BLaER1 treated with 17β-estradiol and CSF1 and Interleukin-3, amounts not matched to agents 10 nM and 100 nM (cell line): ENCODE measurements around the gene CIDEB.

Experiments
- H3K27ac ChIP-seq, 11 experiments: shearing (Covaris generic); formaldehyde crosslinking; 2 replicates each; pipeline ENCODE4 v1.8.1; 2022
- H3K27me3 ChIP-seq, 11 experiments: shearing (Covaris generic); formaldehyde crosslinking; 2 replicates each; pipeline ENCODE4 v1.8.1; 2022
- H3K36me3 ChIP-seq, 11 experiments: shearing (Covaris generic); formaldehyde crosslinking; 2 replicates each; pipeline ENCODE4 v1.8.1; 2022
- H3K4me1 ChIP-seq, 10 experiments: shearing (Covaris generic); formaldehyde crosslinking; 2 replicates each; pipeline ENCODE4 v1.8.1; 2022
- H3K4me2 ChIP-seq, 11 experiments: shearing (Covaris generic); formaldehyde crosslinking; 2 replicates each; pipeline ENCODE4 v1.8.1; 2022
- H3K4me3 ChIP-seq, 10 experiments: shearing (Covaris generic); formaldehyde crosslinking; 2 replicates each; pipeline ENCODE4 v1.8.1; 2022
- H3K9ac ChIP-seq, 11 experiments: shearing (Covaris generic); formaldehyde crosslinking; 2 replicates each; pipeline ENCODE4 v1.8.1; 2022
- H3K9me3 ChIP-seq, 11 experiments: shearing (Covaris generic); formaldehyde crosslinking; replicated peaks in 1 of 11; 2 replicates each; pipeline ENCODE4 v1.8.1; 2022
- H4K20me1 ChIP-seq, 11 experiments: shearing (Covaris generic); formaldehyde crosslinking; 2 replicates each; pipeline ENCODE4 v1.8.1; 2022
- Cebpa-rat ChIP-seq, 11 experiments: shearing (Covaris generic); IDR thresholded peaks; 2 replicates each; pipeline ENCODE4 v1.8.1; 2022

Gene CIDEB

DNA sequence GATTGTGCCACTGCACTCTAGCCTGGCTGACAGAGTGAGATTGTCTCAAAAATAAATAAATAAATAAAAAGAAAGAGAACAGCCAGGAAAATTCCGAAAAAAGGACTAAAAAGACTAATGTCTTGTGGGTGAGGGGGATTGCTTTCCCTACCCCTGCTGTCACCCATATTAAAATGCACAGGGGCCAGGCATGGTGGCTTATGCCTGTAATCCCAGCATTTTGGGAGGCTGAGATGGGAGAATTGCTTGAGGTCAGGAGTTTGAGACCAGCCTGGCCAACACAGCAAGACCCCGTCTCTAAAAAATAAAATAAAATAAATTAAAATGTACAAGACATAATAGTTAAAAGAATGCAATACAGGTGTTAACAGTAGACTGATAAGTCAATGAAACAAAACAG is 14.3 kb downstream of the CIDEB start:
- no peak overlapping the region for H3K4me2 ChIP-seq
- no peak for TF ChIP-seq Cebpa-rat (IDR thresholded peaks at IDR 0.05)
- no peak overlapping the region for H3K4me3 ChIP-seq
- peaks cover 29 to 69% (median 56%) of the 10 kb centered on the region in 11 experiments; a peak in 21 of 22 replicates for H3K36me3 ChIP-seq
- H3K27ac ChIP-seq, result no peak overlapping the region
- H3K27me3 ChIP-seq, result no peaks in the 10 kb centered on the region
- no peaks in the 10 kb centered on the region for H4K20me1 ChIP-seq
- no peaks in the 10 kb centered on the region for H3K9me3 ChIP-seq
- no peak overlapping the region; a peak in 2 of 22 replicates for H3K9ac ChIP-seq
- peaks cover 31 to 51% (median 40%) of the 10 kb centered on the region in 10 experiments for H3K4me1 ChIP-seq

DNA sequence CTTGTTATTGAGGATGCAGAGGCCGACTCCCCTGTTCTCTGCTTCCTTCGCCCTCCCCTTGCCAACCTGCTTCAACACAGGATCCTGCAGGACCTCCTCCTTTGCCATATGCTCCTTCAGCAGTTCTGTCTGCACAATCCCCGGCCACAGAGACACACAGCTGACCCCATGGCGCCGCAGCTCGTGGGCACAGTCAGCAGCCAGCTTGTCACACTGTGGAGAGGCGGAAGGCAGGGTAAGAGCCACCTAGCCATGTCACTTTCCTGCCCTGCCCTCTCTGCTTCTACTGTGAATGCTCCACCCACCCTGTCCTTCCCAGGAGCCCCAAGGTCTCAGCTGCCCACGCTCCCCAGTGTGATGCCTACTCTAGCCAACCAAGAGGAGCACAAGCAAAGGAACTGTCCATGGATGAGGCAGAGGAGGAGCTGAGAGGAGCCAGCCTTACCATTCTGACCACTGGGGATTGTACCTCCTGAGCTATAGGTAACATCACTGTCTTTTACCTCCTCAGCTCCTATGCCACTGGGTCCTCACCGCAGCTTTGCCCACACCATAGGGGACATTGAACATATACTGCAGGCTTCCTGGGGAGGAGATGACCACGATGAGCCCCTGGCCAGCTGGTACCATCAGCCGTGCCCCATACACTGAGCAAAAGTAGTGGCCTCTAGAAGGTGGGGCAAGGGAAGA is 15.5 kb downstream of the CIDEB start:
- Histone ChIP-seq H3K4me1 (peaks cover 30 to 50% (median 40%) of the 10 kb centered on the region in 10 experiments), H3K9me3 (no peaks in the 10 kb centered on the region), H3K27me3 (no peaks in the 10 kb centered on the region), H3K9ac (peak overlapping the region in 1 of 11 experiments; percentile 3; a peak in 1 of 22 replicates), H3K4me2 (no peak overlapping the region), H3K4me3 (no peak overlapping the region), H3K36me3 (peaks cover 29 to 69% (median 56%) of the 10 kb centered on the region in 11 experiments; a peak in 21 of 22 replicates), H4K20me1 (no peaks in the 10 kb centered on the region), H3K27ac (no peak overlapping the region)
- TF ChIP-seq Cebpa-rat (IDR thresholded peaks at IDR 0.05), result no peak

DNA sequence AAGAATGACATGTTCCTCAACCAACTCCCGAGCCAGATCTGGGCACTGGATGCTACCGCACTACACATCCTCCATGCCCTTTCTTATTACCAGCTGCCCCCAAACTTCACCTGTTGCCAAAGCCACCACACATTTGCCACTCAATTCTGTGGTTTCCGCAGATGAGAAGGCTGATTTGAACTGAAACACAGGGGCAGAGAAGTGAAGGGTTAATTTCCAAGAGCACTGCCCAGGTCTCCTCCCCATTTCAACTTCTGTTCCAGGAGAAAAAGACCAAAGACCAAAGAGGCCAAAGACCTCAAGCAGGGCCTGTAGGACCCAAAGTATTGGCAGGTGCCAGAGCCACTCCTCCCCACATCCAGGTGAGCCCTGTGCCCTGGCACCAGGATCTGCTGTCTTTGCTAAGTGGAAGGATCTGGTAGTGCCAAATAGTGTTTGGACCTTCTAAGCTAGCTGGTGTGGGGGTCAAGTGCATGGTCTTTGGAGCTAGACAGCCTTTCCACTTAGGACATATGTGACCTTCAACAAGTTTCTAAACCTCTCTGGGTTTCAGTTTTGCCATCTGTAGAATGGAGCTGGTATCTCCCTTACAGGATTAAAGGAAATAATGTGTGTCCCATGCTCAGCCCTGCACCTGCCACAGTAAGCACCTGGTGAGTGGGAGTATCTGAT is 16.2 kb downstream of the CIDEB start:
- Histone ChIP-seq H3K27ac (no peak overlapping the region), H3K4me1 (peaks cover 25 to 43% (median 35%) of the 10 kb centered on the region in 10 experiments), H3K27me3 (no peaks in the 10 kb centered on the region), H3K9ac (peak overlapping the region in 1 of 11 experiments; percentile 3; a peak in 2 of 22 replicates), H3K4me2 (no peak overlapping the region), H4K20me1 (no peaks in the 10 kb centered on the region), H3K4me3 (no peak overlapping the region), H3K36me3 (peaks cover 29 to 69% (median 56%) of the 10 kb centered on the region in 11 experiments; a peak in 21 of 22 replicates), H3K9me3 (no peaks in the 10 kb centered on the region)
- TF ChIP-seq Cebpa-rat (IDR thresholded peaks at IDR 0.05), result no peak

DNA sequence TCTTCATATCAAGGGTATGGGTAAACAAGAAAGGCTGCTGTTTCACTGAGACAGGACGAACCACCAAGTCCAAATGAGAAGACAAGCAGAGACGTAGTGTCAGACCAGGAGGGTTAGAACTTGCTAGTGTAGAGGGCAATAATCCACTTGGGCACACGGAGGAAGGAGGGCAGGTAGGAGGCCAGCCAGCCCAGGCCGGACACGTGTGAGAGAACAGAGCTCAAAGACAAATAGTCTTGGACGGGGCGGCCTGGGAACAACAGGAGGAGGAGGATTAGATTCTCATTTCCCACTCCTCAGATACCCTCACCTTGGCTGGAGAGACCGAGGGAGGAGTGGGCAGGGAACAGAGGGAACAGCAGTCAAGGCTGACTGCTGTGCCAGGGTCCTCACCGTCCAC is 17.0 kb downstream of the CIDEB start:
- H3K4me1 ChIP-seq, result peaks cover 16 to 34% (median 27%) of the 10 kb centered on the region in 10 experiments
- TF ChIP-seq Cebpa-rat (IDR thresholded peaks at IDR 0.05), result no peak
- peaks cover 28 to 62% (median 50%) of the 10 kb centered on the region in 11 experiments; a peak in 21 of 22 replicates for H3K36me3 ChIP-seq

DNA sequence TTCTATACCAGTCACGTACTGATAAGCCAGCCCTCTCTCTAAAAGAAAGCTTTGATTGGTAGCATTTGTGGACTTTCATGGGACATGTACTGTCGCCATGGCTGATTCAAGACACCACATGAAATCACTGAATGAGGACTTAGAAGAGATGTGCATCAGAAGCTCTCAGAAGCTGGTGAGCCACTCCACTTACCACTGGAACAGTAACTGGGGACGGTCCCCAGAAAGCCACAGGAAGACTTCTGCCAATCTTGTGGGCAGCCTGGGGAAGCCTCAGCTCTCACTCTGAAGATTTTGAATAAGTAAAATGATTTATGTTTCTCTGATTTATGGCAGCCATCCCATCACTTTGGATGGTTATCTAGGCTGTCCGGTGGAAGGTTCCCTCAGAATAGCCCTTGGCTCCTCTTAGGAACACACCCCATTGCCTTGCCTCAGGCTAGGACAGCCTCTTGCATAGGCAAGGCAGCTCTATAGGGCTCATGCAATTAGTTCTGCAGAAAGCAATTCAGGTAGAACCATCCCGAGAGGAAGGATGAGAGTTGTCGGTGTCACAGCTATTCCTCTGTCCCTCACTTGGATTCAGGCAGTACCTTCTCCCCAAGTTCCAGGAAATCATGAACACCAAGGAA is 18.0 kb downstream of the CIDEB start:
- Histone ChIP-seq H4K20me1 (no peaks in the 10 kb centered on the region; a peak in 1 of 22 replicates), H3K27ac (no peak overlapping the region), H3K27me3 (no peaks in the 10 kb centered on the region), H3K4me1 (peaks cover 14 to 31% (median 26%) of the 10 kb centered on the region in 10 experiments), H3K36me3 (peaks cover 22 to 52% (median 43%) of the 10 kb centered on the region in 11 experiments; a peak in 20 of 22 replicates), H3K9me3 (no peaks in the 10 kb centered on the region), H3K4me3 (no peak overlapping the region), H3K4me2 (peak overlapping the region in 8 of 11 experiments; percentile 1 to 53 (median 10); a peak in 8 of 22 replicates), H3K9ac (peak overlapping the region in 2 of 11 experiments; percentile 8 to 9; a peak in 1 of 22 replicates)
- no peak for TF ChIP-seq Cebpa-rat (IDR thresholded peaks at IDR 0.05)

More for the DNA sequence above, 17.0 kb downstream of the CIDEB start:
- no peak overlapping the region for H3K27ac ChIP-seq
- H3K4me2 ChIP-seq, result 0 out of 22 replicates have a peak overlapping the region, but pooled peaks of 1 of the 11 experiments have one; percentile 41
- H3K9me3 ChIP-seq, result no peaks in the 10 kb centered on the region
- peak overlapping the region in 2 of 11 experiments; percentile 3 to 14; a peak in 1 of 22 replicates for H3K9ac ChIP-seq
- no peaks in the 10 kb centered on the region for H3K27me3 ChIP-seq
- no peaks in the 10 kb centered on the region; a peak in 1 of 22 replicates for H4K20me1 ChIP-seq
- no peak overlapping the region for H3K4me3 ChIP-seq

DNA sequence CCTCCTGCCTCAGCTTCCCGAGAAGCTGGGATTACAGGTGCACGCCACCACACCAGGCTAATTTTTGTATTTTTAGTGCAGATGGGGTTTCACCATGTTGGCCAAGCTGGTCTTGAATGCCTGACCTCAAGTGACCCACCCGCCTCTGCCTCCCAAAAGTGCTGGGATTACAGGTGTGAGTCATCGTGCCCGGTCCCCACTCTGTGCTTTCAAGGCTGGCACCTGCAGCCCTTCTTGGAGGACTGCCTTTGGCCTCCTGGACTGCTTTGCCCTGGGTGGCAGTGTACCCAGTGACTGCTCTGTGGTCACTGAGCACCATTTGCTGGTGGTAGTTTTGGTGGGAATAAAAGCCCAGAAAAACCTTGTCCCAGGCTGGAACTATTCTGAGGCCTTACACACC is 20.8 kb downstream of the CIDEB start:
- peaks cover 14 to 31% (median 27%) of the 10 kb centered on the region in 11 experiments; a peak in 20 of 22 replicates for H3K36me3 ChIP-seq
- no peak for TF ChIP-seq Cebpa-rat (IDR thresholded peaks at IDR 0.05)
- peaks cover 15 to 54% (median 36%) of the 10 kb centered on the region in 10 experiments for H3K4me1 ChIP-seq
- peak overlapping the region in 4 of 11 experiments; percentile 13 to 57 (median 46); a peak in 2 of 22 replicates for H3K4me2 ChIP-seq
- no peaks in the 10 kb centered on the region for H3K27me3 ChIP-seq
- no peak overlapping the region for H3K4me3 ChIP-seq
- H4K20me1 ChIP-seq, result no peaks in the 10 kb centered on the region; a peak in 1 of 22 replicates
- no peak overlapping the region for H3K27ac ChIP-seq
- H3K9ac ChIP-seq, result peak overlapping the region in 1 of 11 experiments; percentile 8; a peak in 1 of 22 replicates
- H3K9me3 ChIP-seq, result no peaks in the 10 kb centered on the region

DNA sequence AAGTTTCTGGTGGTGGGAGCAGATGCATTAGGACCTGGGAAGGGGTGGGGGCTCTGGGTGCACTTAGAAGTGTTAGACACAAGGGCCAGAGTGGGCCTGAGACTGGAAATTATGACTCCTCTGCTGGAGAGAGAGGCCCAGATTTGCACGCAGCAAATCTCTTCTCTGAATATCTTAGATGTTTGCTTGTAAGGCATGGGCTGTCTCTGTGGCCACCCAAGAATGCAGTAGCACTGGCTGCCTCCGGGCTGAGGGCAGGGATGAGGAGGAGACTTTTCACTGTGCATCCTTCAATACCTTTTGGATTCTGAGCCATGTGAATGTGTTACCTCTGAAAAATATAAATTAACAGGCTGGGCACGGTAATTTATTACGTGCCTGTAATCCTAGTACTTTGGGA is 22.4 kb downstream of the CIDEB start:
- no peak overlapping the region for H3K4me2 ChIP-seq
- H3K9me3 ChIP-seq, result no peaks in the 10 kb centered on the region
- H3K4me1 ChIP-seq, result peaks cover 15 to 70% (median 50%) of the 10 kb centered on the region in 10 experiments
- peaks cover 0 to 14% (median 11%) of the 10 kb centered on the region in 11 experiments; a peak in 15 of 22 replicates for H3K36me3 ChIP-seq
- H3K9ac ChIP-seq, result no peak overlapping the region
- TF ChIP-seq Cebpa-rat (IDR thresholded peaks at IDR 0.05), result no peak
- no peaks in the 10 kb centered on the region for H3K27me3 ChIP-seq
- no peaks in the 10 kb centered on the region; a peak in 1 of 22 replicates for H4K20me1 ChIP-seq
- no peak overlapping the region for H3K27ac ChIP-seq
- H3K4me3 ChIP-seq, result no peak overlapping the region

DNA sequence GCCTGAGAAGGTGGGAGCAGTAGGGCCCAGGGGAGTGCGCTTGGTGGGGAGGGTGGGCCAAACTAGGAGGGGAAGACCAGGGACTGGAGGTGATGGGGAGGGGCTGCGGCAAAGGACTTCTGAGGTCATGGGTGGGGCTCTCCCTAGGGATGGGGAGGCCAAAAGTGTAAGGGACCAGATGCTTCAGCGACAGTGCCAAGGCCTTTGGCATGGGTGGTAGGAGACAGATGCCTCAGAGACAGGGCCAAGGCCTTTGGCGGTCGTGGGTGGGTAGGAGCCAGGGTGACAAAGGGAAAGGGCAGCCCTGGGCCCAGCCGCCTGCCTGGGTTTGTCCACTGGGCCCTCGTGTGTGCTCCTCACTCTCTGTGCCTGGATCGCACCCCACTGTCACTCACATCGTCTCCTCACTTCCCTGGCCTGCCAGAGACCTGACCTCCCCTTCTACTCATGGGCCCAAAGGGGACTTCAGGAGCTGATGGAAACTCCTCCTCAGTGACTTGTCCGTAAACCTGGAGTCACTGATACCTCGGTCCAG is 23.2 kb downstream of the CIDEB start:
- no peak overlapping the region for H3K27ac ChIP-seq
- no peak overlapping the region for H3K4me2 ChIP-seq
- H3K4me1 ChIP-seq, result peaks cover 22 to 70% (median 51%) of the 10 kb centered on the region in 10 experiments
- no peaks in the 10 kb centered on the region for H3K9me3 ChIP-seq
- no peak overlapping the region for H3K9ac ChIP-seq
- no peak overlapping the region for H3K4me3 ChIP-seq
- H3K27me3 ChIP-seq, result no peaks in the 10 kb centered on the region
- TF ChIP-seq Cebpa-rat (IDR thresholded peaks at IDR 0.05), result no peak
- H4K20me1 ChIP-seq, result no peaks in the 10 kb centered on the region; a peak in 1 of 22 replicates
- peaks cover 0 to 6% (median 4%) of the 10 kb centered on the region in 11 experiments; a peak in 8 of 22 replicates for H3K36me3 ChIP-seq
